Smooth muscle cell of the brain vasculature (primary cell): Measurements from ENCODE around the gene SPNS3.

Experiments
- DNase-seq: peaks from one replicate; pipeline ENCODE4 v3.0.0-alpha.2; 2012; ENCODE audit warnings: low read depth, low spot score

SPNS3 gene

GRCh38 chr17:4426499-4427208, 7.1 kb upstream of the SPNS3 start:
- DNase-seq = no peak

- DNase-seq = no peak
These were observed 6.2 kb upstream of the SPNS3 start for GRCh38 chr17:4427505-4427904.

- no peak for DNase-seq
These were observed 2.6 kb downstream of the SPNS3 start for GRCh38 chr17:4436381-4436780.

GRCh38 chr17:4436846-4437245, 3.1 kb downstream of the SPNS3 start:
- DNase-seq = no peak

GRCh38 chr17:4438162-4438944, 4.6 kb downstream of the SPNS3 start:
- DNase-seq = no peak

- no peak for DNase-seq
These were observed 6.3 kb downstream of the SPNS3 start for GRCh38 chr17:4440021-4440420.

GRCh38 chr17:4440690-4441686, 7.2 kb downstream of the SPNS3 start:
- DNase-seq = no peak

- no peak for DNase-seq
These were observed 8.8 kb downstream of the SPNS3 start for GRCh38 chr17:4442582-4442981.

GRCh38 chr17:4443476-4443875, 9.7 kb downstream of the SPNS3 start:
- no peak for DNase-seq

GRCh38 chr17:4444782-4445473, 11.2 kb downstream of the SPNS3 start:
- no peak for DNase-seq

GRCh38 chr17:4445731-4446130, 12.0 kb downstream of the SPNS3 start:
- no peak for DNase-seq

GRCh38 chr17:4446326-4447071, 12.8 kb downstream of the SPNS3 start:
- no peak for DNase-seq

GRCh38 chr17:4448197-4448980, 14.6 kb downstream of the SPNS3 start:
- DNase-seq = no peak

- no peak for DNase-seq
These were observed 16.0 kb downstream of the SPNS3 start for GRCh38 chr17:4449736-4450135.

GRCh38 chr17:4450710-4451316, 17.1 kb downstream of the SPNS3 start:
- DNase-seq = no peak

- no peak for DNase-seq
These were observed 20.3 kb downstream of the SPNS3 start for GRCh38 chr17:4453812-4454591.

GRCh38 chr17:4460661-4461060, 26.9 kb downstream of the SPNS3 start:
- no peak for DNase-seq

- no peak for DNase-seq
These were observed 30.2 kb downstream of the SPNS3 start for GRCh38 chr17:4463818-4464476.
